Measurements from ENCODE around the gene CHI3L2.

The CHI3L2 gene

DNA sequence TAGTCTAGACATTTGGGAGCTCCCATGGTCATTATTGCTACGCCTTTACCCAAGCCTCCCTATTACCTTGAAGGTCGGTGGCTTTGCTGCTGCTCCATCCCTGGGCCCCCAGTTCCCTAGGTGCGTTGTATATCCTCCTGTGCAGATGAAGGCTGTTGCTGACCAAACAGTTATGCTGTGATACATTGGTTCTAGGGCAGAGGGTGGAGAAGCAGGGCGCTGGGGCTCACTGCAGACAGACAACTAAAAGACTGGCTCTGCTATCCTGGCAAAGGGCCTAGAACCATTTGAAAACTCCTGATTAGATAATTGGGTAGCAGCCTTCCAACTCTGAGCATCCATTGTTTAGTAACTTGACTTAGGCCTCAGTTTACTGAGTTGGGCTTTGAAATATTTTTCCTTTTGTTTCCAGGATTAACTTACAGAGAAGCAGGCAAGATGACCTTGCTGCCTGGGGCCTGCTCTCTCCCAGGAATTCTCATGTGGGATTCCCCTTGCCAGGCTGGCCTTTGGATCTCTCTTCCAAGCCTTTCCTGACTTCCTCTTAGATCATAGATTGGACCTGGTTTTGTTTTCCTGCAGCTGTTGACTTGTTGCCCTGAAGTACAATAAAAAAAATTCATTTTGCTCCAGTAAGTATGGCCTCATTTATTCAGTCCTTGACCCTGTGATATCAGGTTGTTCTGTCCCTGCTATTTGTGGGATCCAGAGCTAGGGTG, 15.5 kb downstream of the CHI3L2 start:
- in situ Hi-C loops (cut with HindIII; ENCODE audit: low sequenced_read_pairs) = no loop called here

DNA sequence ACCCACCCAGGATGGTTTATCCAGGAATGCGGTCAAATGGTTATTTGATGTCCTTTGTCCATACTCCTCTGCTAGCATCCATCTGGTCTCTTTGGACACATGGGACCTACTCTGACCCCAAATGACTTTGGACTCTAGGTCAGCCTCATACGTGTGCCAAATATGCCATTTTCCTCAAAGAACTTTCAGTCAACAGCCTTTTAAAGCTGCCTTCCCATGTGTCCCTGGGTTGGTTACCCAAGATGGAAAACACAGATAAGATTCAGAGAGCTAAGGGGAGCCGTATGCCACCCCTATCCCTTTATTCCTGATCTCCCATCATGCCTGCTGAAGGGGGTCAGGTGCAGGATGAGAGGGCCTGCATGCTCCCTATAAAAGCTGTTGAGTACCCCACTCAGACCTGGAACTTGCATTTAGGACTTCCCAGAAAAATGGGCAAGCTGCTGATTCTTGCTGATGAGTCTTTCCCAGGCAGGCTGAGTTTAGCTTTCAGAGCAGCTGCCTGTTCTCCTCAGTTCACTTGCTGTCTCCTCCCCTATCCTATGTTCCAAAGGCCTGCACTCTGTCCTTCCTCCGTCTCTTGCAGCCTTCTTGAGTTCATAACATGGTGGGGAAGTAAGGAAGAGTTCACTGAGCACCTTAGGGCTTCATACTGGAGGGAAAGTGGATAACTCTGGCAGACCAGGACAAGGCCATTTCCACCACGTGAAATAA, 19.8 kb downstream of the CHI3L2 start:
- in situ Hi-C loops (cut with HindIII; ENCODE audit: low sequenced_read_pairs) = no loop called here

DNA sequence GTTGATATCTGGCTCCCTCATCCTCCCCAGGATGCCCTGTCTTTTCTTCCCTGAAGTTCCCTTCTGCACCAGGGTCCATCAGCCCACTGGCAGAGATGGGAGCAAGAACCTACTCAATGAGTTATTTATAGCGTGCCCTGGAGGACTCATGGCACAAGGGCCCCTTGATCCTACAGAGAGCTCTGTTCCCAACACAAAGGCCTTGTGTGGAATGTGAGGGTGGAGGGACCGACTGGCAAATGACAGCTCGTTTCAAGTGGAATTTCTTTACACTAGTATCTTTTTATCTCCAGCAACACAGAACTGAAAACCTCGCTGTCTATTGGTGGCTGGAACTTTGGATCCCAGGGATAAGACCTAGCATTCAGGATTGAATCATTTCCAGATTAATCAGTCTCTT, 22.4 kb downstream of the CHI3L2 start:
- in situ Hi-C loops (cut with HindIII; ENCODE audit: low sequenced_read_pairs) = no loop called here

DNA sequence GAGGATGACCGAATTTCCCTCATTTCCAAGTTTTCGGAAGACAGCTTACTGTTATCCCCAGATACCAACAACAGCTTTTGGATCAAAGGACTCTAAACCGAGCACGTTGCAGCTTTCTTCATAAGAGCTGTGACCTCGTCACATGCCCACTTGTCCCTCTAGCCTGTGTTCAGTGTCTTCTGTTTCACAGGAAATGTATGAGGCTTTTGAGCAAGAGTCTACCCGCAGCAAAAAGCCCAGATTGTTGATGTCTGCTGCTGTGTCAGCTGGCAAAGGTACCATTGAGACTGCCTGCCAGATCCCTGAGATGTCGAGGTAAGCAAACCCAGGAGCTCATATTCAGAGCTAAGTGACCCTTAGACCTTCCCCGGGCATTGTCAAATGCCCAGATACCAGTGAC, 24.1 kb downstream of the CHI3L2 start:
- in situ Hi-C loops (cut with HindIII; ENCODE audit: low sequenced_read_pairs) = no loop called here

DNA sequence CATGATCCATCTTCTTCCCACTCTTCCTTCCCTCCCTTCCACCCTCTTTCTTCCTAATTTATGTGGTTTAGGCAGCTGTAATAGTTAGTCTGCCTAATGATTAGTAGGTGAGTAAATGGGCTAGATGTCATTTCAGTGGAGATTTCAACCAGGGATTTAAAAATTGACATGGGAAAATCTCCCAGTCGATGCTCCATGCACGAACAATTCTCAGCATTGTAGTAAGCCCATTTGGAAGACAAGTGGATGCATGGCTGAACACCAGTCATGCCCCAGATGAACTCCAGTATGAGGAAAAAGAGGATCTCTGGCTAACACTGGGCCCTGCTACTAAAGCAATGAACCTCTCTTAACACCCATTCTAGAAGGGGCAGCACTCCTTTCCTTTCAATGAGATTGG, 25.3 kb downstream of the CHI3L2 start:
- in situ Hi-C loops (cut with HindIII; ENCODE audit: low sequenced_read_pairs) = no loop called here

DNA sequence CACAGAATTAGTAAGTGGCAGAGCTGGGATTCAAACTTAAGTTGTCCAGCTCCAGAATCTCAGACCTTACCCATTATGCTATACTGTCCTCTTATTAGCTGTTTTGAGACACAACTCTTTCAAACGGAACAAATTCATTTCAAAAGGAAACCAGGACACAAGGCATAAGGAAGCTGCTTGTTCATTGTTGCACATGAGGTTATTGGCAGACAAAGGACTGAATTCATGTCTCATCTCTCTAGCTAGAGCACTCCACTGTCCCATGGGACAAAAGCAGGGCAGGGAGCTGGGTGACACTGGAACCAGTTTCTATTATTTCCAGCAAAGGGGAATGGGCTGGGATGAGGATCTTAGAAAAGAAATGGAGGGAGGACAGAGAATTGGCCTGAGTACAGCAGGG, 26.4 kb downstream of the CHI3L2 start:
- in situ Hi-C loops (cut with HindIII; ENCODE audit: low sequenced_read_pairs) = no loop called here

DNA sequence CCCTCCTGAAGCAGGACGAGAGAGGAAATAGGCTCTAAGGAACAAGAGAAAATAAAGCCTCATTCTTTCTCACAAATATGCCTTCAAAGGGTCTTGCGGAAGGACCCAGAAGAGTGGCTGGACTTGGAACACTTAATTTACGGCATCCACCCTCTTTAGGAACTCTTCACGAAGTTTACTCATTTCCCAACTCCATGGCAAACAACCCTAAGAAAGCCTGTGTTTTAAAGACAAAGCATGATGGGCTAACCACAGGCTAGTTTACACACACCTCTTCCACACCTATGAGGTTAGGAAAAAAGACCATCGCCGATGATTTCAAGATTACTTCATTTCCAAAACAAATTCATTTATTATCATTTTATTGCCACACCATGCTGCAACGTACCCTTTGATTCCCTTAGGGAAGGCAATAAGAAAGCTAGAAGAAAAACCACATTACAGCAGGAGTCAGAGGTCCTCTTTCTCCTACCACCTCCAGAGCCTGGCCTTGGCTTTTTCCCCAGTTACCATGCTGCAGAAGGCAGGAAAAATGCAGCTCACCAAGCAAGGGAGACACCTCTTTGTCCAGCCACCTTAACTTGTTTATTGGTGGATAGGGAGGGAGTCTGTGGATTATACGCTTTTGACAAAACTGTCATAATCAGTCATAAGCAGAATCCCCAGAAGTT, 29.6 kb downstream of the CHI3L2 start:
- in situ Hi-C loops (cut with HindIII; ENCODE audit: low sequenced_read_pairs) = loop anchor here (5.0 kb wide), 1 partner anchor 40 kb away; no protein-coding TSS in a partner anchor

DNA sequence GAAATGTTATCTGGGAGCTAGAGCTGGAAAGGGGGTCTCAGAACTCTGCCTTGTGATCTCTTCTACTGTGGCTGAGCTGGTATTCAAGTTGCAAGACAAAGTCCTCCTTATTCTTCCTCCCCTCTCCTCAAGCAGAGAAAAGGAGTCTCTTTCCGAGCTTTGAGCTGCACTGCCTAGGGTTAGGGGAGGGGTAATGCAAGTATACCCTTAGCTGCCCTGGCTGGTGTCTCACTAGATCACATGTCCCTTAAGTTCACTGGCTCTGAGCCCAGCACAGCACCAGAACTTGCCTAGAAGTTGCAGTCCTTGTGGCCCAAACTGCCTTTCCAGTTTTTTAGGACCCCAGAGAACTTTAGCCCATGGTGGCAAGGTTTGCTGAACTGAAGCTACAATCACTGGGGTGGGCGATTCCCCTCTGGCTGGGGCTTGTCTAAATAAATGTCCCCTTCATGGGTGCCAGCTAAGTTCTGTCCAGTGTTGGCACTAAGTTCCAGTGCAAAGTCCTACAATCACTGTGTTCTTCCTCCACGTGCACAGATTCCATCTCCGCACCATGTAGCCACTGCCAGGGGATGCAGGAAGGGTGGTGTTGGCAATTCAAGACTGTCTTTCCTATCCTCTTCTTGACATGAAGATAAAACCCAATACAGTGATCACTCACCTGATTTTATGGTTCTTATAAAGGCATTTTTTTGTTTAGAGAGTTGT, 40.4 kb downstream of the CHI3L2 start:
- in situ Hi-C loops (cut with HindIII; ENCODE audit: low sequenced_read_pairs) = no loop called here

DNA sequence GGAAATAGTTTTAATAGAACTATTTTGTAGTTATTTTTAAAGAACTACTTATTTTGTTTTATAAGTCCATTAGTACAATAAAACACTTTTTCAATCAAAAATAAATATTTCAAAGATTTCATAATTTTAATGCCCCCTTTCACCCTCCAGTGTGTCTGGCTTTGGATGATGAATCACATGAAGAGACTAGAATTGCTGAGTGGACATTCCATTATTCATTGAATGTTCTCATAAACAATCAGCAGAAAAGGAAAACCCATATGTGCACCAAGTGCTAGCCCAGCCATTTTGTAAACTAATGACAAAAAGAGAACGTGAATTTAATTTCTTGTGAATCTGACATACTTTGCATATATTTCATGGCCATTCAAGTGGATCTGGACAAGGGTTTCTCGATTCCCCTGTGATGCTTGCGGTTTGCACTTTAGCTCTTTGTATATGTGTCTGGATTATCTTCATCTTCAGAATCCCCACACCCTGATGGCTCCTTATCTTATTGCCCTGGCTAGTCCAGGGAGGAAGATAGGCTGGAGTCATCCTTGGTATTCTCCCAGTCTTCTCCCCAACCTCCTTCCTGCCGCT, 42.4 kb downstream of the CHI3L2 start:
- in situ Hi-C loops (cut with HindIII; ENCODE audit: low sequenced_read_pairs) = no loop called here

DNA sequence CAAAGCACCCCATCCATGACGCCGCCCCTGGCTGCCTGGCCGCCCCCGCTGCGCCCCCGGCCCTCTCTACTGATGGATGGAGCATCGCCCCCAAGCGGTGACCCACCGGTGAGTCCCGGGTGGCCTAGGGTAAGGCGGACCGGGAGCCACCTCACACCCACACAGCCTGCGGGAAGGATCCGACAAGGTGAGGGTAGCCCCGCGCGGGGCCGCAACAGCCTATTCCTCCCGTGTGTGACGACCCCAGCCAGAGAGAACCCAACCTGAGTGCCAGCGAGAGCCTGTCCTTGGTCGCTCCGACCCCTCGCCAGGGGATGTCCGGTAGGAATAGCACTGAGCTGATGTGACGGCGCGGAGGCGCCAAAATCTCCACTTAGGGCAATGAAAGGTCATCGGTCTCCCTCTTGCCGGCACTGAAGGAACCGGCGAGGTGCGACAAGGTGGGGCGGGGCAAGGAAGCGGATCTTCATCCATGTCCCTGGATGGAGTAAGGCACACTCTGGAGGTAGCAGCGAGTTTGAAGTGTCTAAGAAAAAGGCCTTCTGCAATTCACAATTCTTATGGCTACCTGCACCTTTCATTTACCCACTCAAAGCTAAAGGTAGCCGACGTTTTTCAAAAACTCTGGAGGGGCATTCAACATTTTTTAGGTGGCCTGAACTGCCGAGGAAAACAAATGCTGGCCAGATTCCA, 43.4 kb downstream of the CHI3L2 start:
- in situ Hi-C loops (cut with HindIII; ENCODE audit: low sequenced_read_pairs) = no loop called here

DNA sequence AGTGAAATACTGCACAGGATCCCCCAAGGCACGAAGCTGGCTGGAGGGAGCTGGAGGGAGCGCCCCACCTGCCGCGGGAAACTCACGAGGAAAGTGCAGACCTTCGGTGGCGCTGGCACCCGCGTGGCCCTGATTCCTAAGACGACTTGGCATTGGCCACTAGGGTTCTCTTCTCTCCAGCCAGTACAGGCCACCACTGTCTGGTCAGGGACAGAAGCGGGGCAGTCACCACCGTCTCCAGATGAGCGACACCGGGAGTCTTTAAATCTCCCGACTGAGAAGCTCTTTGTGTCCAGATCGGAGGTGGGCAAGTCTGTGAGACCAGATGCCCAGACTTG, 43.9 kb downstream of the CHI3L2 start:
- in situ Hi-C loops (cut with HindIII; ENCODE audit: low sequenced_read_pairs) = no loop called here

DNA sequence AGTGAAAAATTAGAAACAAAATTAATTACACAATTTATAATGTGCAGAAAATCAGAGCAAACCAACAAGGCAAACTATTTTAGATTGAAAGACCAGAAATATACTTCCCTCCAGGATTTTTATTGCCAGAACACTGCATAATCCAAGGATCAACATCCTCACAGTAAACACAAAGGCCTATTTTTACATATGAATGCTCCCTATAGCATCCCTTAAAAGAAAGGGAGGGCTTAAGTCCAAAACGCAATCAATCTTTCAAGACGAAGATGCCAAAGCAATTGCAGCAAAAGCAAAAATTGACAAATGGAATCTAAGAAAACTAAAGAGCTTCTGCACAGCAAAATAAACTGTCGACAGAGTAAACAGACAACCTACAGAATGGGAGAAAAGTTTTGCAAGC, 44.6 kb downstream of the CHI3L2 start:
- in situ Hi-C loops (cut with HindIII; ENCODE audit: low sequenced_read_pairs) = no loop called here

DNA sequence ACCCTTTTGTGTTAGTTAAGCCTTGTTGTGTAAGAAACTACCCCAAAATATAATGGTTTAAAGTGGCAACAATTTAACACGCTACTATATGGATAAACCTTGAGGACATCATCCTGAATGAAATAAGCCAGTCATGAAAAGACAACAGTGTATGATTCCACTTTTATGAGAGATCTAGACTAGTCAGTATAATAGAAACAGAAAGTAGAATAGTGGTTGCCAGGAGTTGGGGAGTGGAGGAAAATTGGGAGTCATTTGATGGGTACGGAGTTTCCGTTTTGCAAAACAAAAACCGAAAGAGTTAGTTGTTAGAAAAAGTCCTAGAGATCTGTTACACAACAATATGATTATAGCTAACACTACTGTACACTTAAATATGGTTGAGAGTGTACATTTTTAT, 47.1 kb downstream of the CHI3L2 start:
- in situ Hi-C loops (cut with HindIII; ENCODE audit: low sequenced_read_pairs) = no loop called here

DNA sequence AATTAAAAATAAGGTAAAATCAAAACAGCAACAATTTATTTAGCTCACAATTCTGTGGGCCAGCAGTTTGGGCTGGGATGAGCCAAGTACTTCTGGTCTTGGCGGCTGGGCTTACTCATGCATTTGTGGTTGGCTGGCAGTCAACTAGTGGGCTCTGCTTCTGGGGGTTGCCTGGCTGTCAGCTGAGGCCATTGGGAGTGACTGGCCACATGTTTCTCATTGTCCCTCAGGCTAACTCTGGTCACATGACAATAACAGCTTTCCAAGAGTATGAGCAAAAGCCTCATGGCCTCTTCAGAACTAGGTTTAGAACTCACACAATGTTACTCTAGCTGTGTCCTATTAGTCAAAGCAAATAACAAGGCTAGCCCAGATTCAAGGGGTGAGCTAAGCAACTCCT, 47.6 kb downstream of the CHI3L2 start:
- in situ Hi-C loops (cut with HindIII; ENCODE audit: low sequenced_read_pairs) = no loop called here

DNA sequence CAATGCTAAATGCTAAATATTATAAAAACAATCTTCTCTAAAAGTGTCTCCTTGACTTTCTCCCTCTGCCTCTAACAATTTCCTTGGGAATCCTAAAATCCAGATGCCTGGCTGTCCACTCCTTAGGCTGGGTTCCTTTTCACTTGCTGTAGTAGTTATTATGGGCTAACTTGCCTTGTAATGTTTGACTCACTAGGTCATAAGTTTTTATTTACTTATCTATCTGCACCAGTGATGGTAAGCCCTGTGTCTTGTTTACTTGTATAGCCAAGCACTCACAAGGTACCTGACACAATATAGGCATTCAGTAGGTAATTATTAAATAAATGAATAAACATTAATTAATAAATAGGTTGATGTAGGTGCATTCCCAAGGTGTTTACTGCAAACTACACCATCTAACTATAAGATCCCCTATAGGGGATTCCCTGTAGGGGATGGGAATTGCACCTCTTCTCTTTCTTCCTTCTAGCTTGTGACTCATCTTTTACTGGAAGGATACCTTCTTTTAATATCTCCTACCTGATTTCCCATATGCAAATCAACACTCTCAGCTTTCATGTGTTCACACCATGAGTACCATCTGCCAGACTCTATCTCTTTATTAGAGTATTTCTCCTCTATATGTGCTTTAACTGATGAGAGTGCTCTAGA, 48.4 kb downstream of the CHI3L2 start:
- in situ Hi-C loops (cut with HindIII; ENCODE audit: low sequenced_read_pairs) = no loop called here

DNA sequence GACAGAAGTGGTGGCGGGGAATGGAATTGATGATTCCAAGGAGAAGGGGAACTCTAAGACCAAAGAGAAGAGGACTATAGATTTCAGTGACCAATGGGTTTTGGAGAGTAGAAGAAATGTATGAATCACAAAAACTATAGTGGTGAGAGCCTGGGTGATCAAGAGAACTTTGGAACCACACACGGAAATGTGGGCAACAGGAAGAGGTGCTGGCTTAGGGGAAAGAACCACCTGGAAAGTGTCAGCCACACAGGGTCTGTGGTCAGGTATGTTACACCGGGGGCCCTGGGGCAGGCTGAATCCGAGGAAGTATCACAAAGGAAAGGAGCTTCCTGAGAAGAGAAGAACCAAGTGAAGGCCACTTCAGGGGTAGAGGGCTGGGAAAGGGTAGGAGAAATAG, 51.6 kb downstream of the CHI3L2 start:
- in situ Hi-C loops (cut with HindIII; ENCODE audit: low sequenced_read_pairs) = no loop called here

DNA sequence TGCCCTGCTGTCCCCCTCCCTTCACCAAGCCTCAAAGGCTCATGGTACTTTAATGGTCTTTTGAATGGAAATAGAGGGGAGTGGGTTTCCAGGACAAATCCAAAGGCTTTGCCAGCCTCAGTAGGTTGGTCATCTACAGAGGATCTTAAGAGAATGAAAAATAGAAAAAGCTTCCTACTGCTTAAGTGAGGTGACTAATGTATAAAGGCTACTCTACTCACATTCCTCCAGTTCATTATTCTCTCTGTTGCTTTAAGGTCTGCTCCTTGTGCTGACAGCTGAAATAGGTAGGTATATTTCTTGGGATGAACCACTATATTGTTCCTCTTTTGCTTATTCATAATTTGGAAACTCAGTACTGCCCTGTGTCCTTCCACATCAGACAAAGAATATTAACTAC, 52.8 kb downstream of the CHI3L2 start:
- in situ Hi-C loops (cut with HindIII; ENCODE audit: low sequenced_read_pairs) = no loop called here

DNA sequence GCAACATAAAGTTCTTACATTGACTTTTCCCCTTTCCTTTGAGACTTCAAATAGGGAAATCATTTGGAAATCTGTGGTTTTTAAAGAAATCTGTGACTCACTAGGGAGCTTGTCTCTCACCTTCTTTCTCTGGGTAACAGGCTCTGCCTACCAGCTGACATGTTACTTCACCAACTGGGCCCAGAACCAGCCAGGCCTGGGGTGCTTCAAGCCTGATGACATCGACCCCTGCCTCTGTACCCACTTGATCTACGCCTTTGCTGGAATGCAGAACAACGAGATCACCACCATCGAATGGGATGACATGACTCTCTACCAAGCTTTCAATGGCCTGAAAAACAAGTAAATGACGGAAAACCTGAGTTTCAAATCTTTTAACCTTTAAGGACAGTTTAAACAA, 53.9 kb downstream of the CHI3L2 start:
- in situ Hi-C loops (cut with HindIII; ENCODE audit: low sequenced_read_pairs) = no loop called here

DNA sequence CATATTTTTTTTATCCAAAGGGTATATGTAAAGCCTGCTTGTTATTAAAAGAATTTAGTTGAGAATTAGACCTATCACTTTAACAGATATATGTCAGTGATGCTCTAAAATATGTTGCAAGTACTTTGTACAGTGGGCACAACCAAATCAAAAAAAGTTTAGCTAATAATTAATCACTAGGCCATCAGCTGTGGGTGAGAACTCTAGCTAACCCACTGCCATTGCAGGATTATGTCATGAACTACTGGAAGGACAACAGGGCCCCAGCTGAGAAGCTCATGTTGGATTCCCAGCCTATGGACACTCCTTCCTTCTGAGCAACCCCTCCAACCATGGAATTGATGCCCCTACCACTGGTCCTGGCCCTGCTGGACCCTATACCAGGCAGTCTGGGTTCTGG, 56.3 kb downstream of the CHI3L2 start:
- in situ Hi-C loops (cut with HindIII; ENCODE audit: low sequenced_read_pairs) = no loop called here

DNA sequence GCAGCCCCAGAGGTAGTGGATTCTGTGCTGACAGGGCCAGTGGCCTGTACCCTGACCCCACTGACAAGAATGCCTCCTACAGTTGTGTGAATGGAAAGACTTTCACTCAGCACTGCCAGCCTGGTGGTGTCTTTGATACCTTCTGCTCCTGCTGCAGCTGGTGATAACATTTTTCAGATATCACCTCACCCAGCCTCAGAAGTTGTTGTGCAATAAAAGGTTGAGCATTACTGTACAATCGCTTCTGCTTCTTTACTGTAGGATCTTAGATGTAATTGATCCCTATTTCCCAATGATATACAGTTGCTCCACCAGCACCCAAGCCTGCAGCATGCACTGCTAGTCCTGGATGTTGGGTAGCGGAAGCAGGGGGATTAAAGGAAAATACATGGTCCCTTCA, 58.4 kb downstream of the CHI3L2 start:
- in situ Hi-C loops (cut with HindIII; ENCODE audit: low sequenced_read_pairs) = loop anchor here (5.0 kb wide), 1 partner anchor 49 kb away; no protein-coding TSS in a partner anchor

All from endothelial cell of hepatic sinusoid (primary cell).